ENCODE results near the gene NDUFV3.
"Not testable (repeated sequence)": the region's sequence is repeated elsewhere in the genome, so short reads cannot be mapped to it uniquely, and the experiment has no call there.

The NDUFV3 gene

GRCh38 chr21:42956824-42957630 lies 63.9 kb downstream of the NDUFV3 start:
- DNase-seq (ENCODE audit: extremely low read depth, insufficient read length) = no peak
- Histone ChIP-seq H3K4me3 (replicated peaks; ENCODE audit: low read depth, low read length) (no peak overlapping the region), H3K27me3 (replicated peaks; ENCODE audit: control insufficient read depth, insufficient read depth, low read length) (no peaks in the 10 kb centered on the region), H3K36me3 (ENCODE audit: control insufficient read depth, insufficient read depth, low read length) (no peaks in the 10 kb centered on the region)
- TF ChIP-seq, protein P1, sequence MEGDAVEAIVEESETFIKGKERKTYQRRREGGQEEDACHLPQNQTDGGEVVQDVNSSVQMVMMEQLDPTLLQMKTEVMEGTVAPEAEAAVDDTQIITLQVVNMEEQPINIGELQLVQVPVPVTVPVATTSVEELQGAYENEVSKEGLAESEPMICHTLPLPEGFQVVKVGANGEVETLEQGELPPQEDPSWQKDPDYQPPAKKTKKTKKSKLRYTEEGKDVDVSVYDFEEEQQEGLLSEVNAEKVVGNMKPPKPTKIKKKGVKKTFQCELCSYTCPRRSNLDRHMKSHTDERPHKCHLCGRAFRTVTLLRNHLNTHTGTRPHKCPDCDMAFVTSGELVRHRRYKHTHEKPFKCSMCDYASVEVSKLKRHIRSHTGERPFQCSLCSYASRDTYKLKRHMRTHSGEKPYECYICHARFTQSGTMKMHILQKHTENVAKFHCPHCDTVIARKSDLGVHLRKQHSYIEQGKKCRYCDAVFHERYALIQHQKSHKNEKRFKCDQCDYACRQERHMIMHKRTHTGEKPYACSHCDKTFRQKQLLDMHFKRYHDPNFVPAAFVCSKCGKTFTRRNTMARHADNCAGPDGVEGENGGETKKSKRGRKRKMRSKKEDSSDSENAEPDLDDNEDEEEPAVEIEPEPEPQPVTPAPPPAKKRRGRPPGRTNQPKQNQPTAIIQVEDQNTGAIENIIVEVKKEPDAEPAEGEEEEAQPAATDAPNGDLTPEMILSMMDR (IDR thresholded peaks at IDR 0.05; ENCODE audit: insufficient read depth, low read length, poor library complexity, severe bottlenecking) = no peak

DNA sequence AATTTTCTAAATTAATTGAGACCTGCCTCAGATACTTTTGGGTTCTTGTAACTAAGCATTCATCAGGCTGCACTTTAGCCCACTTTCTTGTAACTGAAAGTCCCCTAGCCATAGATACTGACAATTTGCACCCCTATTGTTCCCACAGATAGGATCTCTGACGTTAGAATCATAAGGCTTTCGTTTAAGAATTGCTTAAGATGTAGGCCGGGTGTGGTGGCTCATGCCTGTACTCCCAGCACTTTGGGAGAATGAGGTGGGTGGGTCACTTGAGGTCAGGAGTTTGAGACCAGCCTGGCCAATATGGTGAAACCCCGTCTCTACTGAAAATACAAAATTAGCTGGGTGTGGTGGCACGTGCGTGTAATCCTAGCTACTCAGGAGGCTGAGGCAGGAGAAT lies 65.0 kb downstream of the NDUFV3 start:
- not testable (repeated sequence) for H3K36me3 ChIP-seq (ENCODE audit: control insufficient read depth, insufficient read depth, low read length); H3K4me3 ChIP-seq (replicated peaks; ENCODE audit: low read depth, low read length); DNase-seq (ENCODE audit: extremely low read depth, insufficient read length); H3K27me3 ChIP-seq (replicated peaks; ENCODE audit: control insufficient read depth, insufficient read depth, low read length)

- no peaks in the 10 kb centered on the region for H3K27me3 ChIP-seq (replicated peaks; ENCODE audit: control insufficient read depth, insufficient read depth, low read length)
- DNase-seq (ENCODE audit: extremely low read depth, insufficient read length) = no peak
- H3K36me3 ChIP-seq (ENCODE audit: control insufficient read depth, insufficient read depth, low read length) = no peaks in the 10 kb centered on the region
- TF ChIP-seq, protein P1 (IDR thresholded peaks at IDR 0.05; ENCODE audit: insufficient read depth, low read length, poor library complexity, severe bottlenecking) = no peak
- H3K4me3 ChIP-seq (replicated peaks; ENCODE audit: low read depth, low read length) = no peak overlapping the region
These were observed 66.6 kb downstream of the NDUFV3 start for GRCh38 chr21:42959728-42960127.

GRCh38 chr21:42962380-42963007 lies 69.4 kb downstream of the NDUFV3 start:
- no peaks in the 10 kb centered on the region for H3K27me3 ChIP-seq (replicated peaks; ENCODE audit: control insufficient read depth, insufficient read depth, low read length)
- no peaks in the 10 kb centered on the region for H3K36me3 ChIP-seq (ENCODE audit: control insufficient read depth, insufficient read depth, low read length)
- no peak overlapping the region for H3K4me3 ChIP-seq (replicated peaks; ENCODE audit: low read depth, low read length)
- TF ChIP-seq, protein P1 (IDR thresholded peaks at IDR 0.05; ENCODE audit: insufficient read depth, low read length, poor library complexity, severe bottlenecking) = no peak
- DNase-seq (ENCODE audit: extremely low read depth, insufficient read length) = no peak

Measured in GM06990 (cell line).